ENCODE data around the gene EIF4G3.
"Not testable (repeated sequence)": the region's sequence is repeated elsewhere in the genome, so short reads cannot be mapped to it uniquely, and the experiment has no call there.

Gene EIF4G3

GRCh38 chr1:20793236-20793635, 383.5 kb downstream of the EIF4G3 start:
- no peaks in the 10 kb centered on the region for H3K27me3 ChIP-seq (ENCODE audit: control insufficient read depth, insufficient read depth, low read length)
- no peaks in the 10 kb centered on the region for H3K79me2 ChIP-seq
- no peak overlapping the region for H3K27ac ChIP-seq
- no peak overlapping the region for H2AFZ ChIP-seq
- H3K9me3 ChIP-seq (ENCODE audit: control insufficient read depth, low read length), result no peaks in the 10 kb centered on the region
- H3K36me3 ChIP-seq (ENCODE audit: control insufficient read depth, insufficient read depth, low read length), result no peaks in the 10 kb centered on the region
- TF ChIP-seq, protein P1, sequence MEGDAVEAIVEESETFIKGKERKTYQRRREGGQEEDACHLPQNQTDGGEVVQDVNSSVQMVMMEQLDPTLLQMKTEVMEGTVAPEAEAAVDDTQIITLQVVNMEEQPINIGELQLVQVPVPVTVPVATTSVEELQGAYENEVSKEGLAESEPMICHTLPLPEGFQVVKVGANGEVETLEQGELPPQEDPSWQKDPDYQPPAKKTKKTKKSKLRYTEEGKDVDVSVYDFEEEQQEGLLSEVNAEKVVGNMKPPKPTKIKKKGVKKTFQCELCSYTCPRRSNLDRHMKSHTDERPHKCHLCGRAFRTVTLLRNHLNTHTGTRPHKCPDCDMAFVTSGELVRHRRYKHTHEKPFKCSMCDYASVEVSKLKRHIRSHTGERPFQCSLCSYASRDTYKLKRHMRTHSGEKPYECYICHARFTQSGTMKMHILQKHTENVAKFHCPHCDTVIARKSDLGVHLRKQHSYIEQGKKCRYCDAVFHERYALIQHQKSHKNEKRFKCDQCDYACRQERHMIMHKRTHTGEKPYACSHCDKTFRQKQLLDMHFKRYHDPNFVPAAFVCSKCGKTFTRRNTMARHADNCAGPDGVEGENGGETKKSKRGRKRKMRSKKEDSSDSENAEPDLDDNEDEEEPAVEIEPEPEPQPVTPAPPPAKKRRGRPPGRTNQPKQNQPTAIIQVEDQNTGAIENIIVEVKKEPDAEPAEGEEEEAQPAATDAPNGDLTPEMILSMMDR (IDR thresholded peaks at IDR 0.05), result no peak
- H3K9ac ChIP-seq, result no peak overlapping the region
- H3K4me3 ChIP-seq (ENCODE audit: low read depth, low read length), result no peak overlapping the region
- no peaks in the 10 kb centered on the region for H3K4me1 ChIP-seq
- no peak overlapping the region for H3K4me2 ChIP-seq (ENCODE audit: low read length)

DNA sequence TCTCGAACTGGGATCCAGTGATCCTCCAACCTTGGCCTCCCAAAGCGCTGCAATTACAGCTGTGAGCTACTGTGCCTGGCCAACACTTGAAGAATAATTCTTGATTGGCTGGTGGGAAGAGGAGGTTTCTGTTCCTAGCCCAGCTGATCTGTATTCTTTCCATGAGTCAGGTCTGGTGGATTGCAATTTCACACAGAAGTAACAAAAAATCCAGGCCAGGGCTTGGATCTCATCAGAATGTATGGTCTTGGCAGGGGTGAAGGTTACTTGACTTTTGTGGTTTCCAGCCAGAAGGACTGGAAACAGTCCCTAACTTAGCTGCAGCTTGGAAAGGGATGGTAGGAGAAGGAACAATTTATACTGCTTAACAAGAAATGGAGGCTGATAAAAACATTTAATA, 384.5 kb downstream of the EIF4G3 start:
- Histone ChIP-seq H3K4me1 (no peaks in the 10 kb centered on the region), H3K4me2 (ENCODE audit: low read length) (no peak overlapping the region), H3K4me3 (ENCODE audit: low read depth, low read length) (no peak overlapping the region), H2AFZ (no peak overlapping the region), H3K79me2 (no peaks in the 10 kb centered on the region), H3K36me3 (ENCODE audit: control insufficient read depth, insufficient read depth, low read length) (no peaks in the 10 kb centered on the region), H3K9me3 (ENCODE audit: control insufficient read depth, low read length) (no peaks in the 10 kb centered on the region), H3K27me3 (ENCODE audit: control insufficient read depth, insufficient read depth, low read length) (no peaks in the 10 kb centered on the region), H3K27ac (no peak overlapping the region), H3K9ac (no peak overlapping the region)
- TF ChIP-seq, protein P1 (IDR thresholded peaks at IDR 0.05), result no peak

DNA sequence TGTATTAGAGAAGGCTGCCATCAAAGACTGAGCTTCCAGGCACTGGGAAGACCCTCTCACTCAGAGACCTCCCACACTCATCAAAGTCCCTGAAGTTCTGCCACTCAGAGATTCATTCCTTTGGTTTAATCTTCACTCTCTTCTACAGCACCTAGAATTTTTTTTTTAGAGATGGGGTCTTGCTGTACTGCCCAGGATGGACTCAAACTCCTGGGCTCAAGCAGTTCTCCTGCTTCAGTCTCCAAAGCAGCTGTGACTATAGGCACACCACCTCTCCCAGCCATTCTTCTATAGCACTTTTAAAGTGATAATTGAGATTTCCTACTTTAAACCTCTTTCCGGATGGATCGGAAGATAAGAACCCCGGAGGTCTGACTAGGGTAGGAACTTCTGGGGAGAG, 385.9 kb downstream of the EIF4G3 start:
- Histone ChIP-seq H2AFZ (no peak overlapping the region), H3K4me3 (ENCODE audit: low read depth, low read length) (no peak overlapping the region), H3K27me3 (ENCODE audit: control insufficient read depth, insufficient read depth, low read length) (no peaks in the 10 kb centered on the region), H3K79me2 (no peaks in the 10 kb centered on the region), H3K4me2 (ENCODE audit: low read length) (no peak overlapping the region), H3K27ac (no peak overlapping the region), H3K36me3 (ENCODE audit: control insufficient read depth, insufficient read depth, low read length) (no peaks in the 10 kb centered on the region), H3K4me1 (no peaks in the 10 kb centered on the region), H3K9ac (no peak overlapping the region), H3K9me3 (ENCODE audit: control insufficient read depth, low read length) (no peaks in the 10 kb centered on the region)
- TF ChIP-seq, protein P1 (IDR thresholded peaks at IDR 0.05), result no peak

- H3K79me2 ChIP-seq; H3K36me3 ChIP-seq (ENCODE audit: control insufficient read depth, insufficient read depth, low read length); H3K27ac ChIP-seq; H3K4me2 ChIP-seq (ENCODE audit: low read length); H3K9me3 ChIP-seq (ENCODE audit: control insufficient read depth, low read length); H2AFZ ChIP-seq; H3K27me3 ChIP-seq (ENCODE audit: control insufficient read depth, insufficient read depth, low read length); H3K4me3 ChIP-seq (ENCODE audit: low read depth, low read length); H3K9ac ChIP-seq; H3K4me1 ChIP-seq: not testable (repeated sequence)
These were observed 387.1 kb downstream of the EIF4G3 start for GRCh38 chr1:20789598-20789997.

DNA sequence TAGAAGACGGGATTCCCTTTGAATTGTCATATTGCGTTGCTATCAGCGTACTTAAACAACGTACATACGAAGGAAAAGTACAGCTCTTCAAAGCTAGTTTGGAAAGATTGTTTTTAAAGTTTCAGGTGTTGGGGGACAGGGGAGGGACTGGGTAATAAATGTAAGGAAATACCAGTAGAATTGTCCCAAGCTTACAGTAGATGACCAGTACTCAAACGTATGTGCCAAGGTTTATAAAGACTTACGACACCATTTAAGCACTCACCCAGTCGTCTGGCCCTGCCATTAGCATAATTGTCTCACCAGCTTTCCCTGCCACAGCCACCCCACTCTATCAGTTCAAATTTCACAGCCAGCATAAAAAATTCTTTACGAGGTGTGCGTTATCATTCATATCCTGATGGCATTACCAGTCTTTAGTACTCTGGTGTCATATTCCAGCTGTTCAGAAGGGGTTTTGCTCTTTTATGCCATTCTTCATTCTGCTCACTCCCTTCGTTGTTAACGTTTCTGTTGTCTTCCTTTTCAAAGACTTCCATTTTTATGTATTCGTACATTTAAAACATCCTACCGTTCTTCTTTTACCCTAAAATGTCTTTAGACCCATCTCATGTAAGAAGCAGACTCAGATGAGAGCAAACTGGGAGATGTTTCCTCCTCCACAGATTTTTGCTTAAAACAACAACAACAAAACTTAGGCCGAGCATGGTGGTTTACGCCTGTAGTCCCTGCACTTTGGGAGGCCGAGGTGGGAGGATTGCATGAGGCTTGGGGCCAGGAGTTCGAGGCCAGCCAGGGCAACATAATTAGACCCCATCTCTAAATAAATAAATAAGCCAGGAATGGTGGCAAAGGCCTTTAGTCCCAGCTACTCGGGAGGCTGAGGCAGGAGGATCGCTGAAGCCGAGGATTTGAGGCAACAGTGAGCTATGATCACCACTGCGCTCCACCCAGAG, 388.6 kb downstream of the EIF4G3 start:
- Histone ChIP-seq H3K4me2 (ENCODE audit: low read length) (peak overlapping the region; percentile 94), H3K36me3 (ENCODE audit: control insufficient read depth, insufficient read depth, low read length) (no peaks in the 10 kb centered on the region), H3K27ac (peak overlapping the region; percentile 75), H3K9me3 (ENCODE audit: control insufficient read depth, low read length) (no peaks in the 10 kb centered on the region), H2AFZ (peak overlapping the region; percentile 81), H3K4me1 (no peaks in the 10 kb centered on the region), H3K27me3 (ENCODE audit: control insufficient read depth, insufficient read depth, low read length) (no peaks in the 10 kb centered on the region), H3K79me2 (peaks cover 14% of the 10 kb centered on the region), H3K4me3 (ENCODE audit: low read depth, low read length) (peak overlapping the region; percentile 71), H3K9ac (no peak overlapping the region)
- TF ChIP-seq, protein P1 (IDR thresholded peaks at IDR 0.05), result no peak
